Activated CD4-positive, alpha-beta T cell treated with anti-CD3 and anti-CD28 coated beads, Interleukin-2, Interleukin-6, amounts not matched to agents 100 ng/mL and 50 ng/mL, durations not matched to agents 16 hours and 8 hours (primary cell): ENCODE results near the gene GALNT5.
"Not testable (repeated sequence)": the region's sequence is repeated elsewhere in the genome, so short reads cannot be mapped to it uniquely, and the experiment has no call there.

Experiments used
- DNase-seq: peaks from one replicate; pipeline ENCODE4 v3.0.0-alpha.2; 2020

Gene GALNT5

GRCh38 chr2:157333304-157334047, 76.0 kb downstream of the GALNT5 start:
- peak; percentile 45 for DNase-seq

DNA sequence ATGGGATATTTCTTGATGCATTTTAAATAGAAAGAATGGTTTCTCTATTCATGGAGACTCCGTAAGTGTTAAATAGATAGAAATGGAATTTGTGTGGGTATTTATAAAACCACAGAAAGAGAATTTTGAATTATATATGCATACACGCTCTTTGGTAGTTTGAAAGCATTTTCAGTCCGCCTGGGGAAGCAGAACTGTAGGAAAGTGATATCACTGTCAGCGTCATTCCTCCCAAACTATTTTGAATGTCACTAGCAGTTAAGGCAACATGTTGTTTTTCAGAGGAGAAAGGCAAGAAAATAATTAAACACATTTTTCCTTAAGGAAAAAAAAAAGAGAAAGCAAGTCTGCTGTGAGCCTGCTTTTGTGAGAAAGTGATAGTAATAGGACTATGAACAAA, 76.8 kb downstream of the GALNT5 start:
- no peak for DNase-seq

DNA sequence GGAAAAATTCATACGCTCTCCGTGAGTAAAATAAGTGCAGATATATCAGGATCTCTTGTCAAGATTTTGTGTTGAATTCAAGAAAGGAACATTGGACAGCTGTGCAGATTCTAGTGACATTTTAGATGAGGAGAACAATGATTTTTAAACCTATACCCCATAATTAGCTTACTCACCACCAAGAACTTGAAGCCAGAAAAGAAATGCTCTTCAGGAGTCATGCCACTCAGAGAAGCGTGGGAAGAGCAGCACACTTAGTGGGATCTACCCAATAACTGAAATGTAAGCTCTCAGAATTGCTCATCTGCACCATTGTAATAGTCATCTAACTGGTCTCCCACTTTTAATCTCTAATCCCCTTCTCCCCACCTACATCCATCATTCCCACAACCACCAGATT, 77.3 kb downstream of the GALNT5 start:
- no peak for DNase-seq

- DNase-seq, result peak; percentile 67
Measured at GRCh38 chr2:157336137-157337010, 78.9 kb downstream of the GALNT5 start.

- DNase-seq, result no peak
Measured at GRCh38 chr2:157337978-157338377, 80.5 kb downstream of the GALNT5 start.

DNA sequence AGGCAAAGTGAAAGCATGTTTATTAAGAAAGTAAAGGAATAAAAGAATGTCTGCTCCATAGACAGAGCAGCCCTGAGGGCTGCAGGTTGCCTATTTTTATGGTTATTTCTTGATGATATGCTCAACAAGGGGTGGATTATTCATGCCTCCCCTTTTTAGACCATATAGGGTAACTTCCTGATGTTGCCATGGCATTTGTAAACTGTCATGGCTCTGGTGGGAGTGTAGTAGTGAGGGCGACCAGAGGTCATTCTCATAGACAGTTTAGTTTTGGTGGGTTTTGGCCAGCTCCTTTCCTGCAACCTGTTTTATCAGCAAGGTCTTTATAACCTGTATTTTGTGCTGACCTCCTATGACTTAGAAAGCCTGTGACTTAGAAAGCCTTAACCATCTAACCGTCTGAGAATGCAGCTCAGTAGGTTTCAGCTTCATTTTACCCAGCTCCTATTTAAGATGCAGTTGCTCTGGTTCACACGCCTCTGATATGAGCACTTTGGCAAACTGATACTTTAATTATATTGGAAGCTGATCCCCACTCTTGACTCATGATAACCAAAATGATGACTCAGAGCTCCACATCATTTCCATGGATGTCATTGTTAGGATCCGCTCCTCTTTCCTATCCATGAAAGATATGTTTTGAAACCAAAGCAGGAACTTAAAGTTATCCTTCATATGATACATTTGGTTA, 82.6 kb downstream of the GALNT5 start:
- DNase-seq, result no peak

GRCh38 chr2:157341381-157341780, 83.9 kb downstream of the GALNT5 start:
- DNase-seq, result not testable (repeated sequence)

GRCh38 chr2:157345647-157346389, 88.3 kb downstream of the GALNT5 start:
- DNase-seq, result no peak

DNA sequence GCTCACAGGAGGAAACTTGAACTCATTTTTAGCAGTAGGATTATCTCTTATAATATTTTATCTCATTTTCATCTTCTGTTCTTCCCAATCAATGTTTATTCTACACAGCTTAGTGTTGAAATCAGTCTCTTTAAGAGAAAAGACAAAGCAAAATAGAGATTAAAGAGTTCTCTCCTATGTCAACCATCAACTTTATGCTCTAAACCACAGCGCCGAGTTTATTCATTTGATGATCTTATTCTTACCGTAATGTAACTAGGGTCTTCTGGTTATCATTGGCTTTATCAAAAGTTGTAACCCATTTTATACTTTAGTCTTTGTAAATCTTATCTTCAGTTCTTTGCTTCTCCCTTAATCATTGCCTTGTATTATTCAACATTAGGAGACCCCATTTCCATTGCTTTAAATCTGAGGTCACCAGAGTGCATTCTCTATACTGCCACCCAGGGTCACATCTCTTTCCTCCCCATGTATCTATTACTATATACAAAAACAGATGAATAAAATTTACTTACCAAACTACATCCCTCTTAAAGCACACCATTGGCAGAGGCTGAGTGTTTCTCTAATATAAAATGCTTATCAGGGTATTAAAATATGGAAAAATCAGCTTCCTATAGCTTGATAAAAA, 90.9 kb downstream of the GALNT5 start:
- no peak for DNase-seq

DNA sequence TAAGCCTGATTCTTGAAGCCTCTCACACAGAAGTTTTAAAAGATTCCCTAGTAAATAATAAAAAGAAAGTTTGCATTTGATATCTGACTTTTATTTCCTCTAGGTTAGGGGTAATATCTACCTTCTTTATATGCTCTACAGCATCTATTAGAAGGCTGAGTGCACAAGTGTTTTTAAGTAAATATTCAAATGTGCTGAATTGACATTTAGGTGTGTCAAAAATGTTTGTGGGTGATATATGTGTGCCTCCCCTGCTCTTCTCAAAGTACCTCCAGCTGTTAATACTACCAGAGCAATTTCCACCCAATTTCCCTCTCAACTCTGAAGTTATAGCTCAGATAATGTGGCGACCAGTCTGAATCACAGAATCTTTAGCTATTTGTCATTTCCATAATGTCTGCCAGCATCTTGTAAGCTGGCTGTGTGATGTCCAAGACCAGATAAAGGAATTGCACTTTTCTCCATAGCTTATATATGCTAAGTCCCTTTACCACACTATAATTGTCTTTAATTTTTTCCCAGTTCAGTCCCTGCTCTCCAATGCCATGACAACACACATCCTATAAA, 92.5 kb downstream of the GALNT5 start:
- DNase-seq, result no peak

- DNase-seq, result no peak
Measured at GRCh38 chr2:157355618-157356017, 98.1 kb downstream of the GALNT5 start.

- DNase-seq, result no peak
Measured at GRCh38 chr2:157359628-157360027, 102.1 kb downstream of the GALNT5 start.

DNA sequence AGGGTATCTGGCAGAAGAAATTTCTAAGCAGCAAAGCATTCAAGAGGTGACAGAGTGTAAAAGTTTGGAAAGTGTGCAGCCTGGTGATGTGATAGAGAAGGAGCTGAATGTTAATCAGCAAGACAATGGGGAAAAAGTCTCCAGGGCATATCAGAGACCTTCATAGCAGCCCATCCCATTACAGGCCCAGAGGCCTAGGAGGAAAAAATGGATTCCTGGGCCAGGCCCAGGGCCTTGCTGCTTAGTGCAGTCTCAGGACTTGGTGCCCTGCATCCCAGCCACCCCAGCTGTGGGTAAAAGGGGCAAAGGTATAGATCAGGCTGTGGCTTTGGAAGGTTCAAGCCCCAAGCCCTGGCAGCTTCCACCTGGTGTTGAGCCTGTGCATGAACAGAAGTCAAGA, 104.0 kb downstream of the GALNT5 start:
- no peak for DNase-seq

DNA sequence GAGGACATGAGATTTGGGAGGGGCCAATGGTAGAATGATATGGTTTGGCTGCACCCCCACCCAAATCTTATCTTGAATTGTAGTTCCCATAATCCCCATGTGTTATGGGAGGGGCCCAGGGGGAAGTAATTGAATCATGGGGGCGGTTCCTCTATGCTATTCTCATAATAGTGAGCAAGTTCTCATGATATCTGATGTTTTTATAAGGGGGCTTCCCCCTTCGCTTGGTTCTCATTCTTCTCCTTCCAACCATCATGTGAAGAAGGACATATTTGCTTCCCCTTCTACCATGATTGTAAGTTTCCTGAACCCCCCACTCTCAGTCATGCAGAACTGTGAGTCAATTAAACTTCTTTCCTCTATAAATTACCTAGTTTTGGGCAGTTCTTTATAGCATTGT, 105.1 kb downstream of the GALNT5 start:
- DNase-seq, result no peak

- DNase-seq, result no peak
Measured at GRCh38 chr2:157363612-157364101, 106.2 kb downstream of the GALNT5 start.
